Embryonic facial prominence (tissue), 1 donor: Measurements from ENCODE around the gene KLHL11.
A peak's percentile ranks its signal among the peaks of the same experiment; 100 is the strongest.
"Not testable (repeated sequence)": the region's sequence is repeated elsewhere in the genome, so short reads cannot be mapped to it uniquely, and the experiment has no call there.

ENCODE experiments used
- DNase-seq: peaks from one replicate; pipeline ENCODE4 v3.0.0-alpha.2; 2016; ENCODE audit errors: extremely low spot score

The KLHL11 gene

DNA sequence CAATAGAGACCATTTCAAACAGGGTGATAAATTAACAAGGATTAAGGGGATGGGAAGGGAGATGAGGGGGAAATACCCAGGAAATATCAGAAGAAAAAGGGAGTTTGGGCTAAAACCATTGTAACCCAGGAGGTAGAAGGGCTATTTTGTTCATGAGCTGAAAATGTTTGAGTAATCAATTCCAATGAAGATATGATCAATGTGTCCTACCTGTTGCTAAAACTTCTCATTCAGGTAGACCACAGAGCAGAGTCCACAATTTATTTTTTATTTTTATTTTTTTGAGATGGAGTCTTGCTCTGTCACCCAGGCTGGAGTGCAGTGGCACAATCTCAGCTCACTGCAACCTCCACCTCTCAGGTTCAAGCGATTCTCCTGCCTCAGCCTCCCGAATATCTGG is 25.8 kb downstream of the KLHL11 start:
- not testable (repeated sequence) for DNase-seq

DNA sequence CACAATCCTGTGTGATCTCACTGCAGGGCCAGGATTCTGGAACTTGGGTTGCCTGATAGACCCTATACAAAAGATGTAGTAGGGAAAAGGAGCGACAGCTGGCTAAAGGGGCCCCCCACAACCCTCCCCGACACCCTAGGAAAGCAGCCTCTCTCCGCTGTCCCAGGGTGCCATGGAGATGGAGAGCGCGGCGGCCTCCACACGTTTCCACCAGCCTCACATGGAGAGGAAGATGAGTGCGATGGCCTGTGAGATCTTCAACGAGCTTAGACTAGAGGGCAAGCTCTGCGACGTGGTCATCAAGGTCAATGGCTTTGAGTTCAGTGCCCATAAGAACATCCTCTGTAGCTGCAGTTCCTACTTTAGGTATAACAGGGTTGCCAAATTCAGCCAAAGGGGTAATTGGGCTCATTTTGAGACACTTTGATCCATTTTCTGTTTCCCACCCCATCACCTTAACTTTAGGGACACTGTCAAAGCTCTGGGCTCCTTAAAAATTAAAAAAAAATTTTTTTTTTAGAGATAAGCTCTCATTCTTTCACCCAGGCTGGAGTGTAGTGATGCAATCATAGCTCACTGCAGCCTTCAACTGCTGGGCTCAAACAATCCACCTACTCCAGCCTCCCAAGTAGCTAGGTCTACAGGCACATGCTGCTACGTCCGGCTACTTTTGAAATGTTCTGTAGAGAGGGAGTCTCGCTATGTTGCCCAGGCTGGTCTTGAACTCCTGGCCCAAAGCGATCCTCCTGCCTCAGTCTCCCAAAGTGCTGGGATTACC is 27.3 kb downstream of the KLHL11 start, which contains the start of gene KLHL10:
TSS of gene KLHL10 (plus strand) at position 65 of the 778 bp plus-strand sequence. CDS start at position 173, 108 bp downstream.
- DNase-seq: no peak

DNA sequence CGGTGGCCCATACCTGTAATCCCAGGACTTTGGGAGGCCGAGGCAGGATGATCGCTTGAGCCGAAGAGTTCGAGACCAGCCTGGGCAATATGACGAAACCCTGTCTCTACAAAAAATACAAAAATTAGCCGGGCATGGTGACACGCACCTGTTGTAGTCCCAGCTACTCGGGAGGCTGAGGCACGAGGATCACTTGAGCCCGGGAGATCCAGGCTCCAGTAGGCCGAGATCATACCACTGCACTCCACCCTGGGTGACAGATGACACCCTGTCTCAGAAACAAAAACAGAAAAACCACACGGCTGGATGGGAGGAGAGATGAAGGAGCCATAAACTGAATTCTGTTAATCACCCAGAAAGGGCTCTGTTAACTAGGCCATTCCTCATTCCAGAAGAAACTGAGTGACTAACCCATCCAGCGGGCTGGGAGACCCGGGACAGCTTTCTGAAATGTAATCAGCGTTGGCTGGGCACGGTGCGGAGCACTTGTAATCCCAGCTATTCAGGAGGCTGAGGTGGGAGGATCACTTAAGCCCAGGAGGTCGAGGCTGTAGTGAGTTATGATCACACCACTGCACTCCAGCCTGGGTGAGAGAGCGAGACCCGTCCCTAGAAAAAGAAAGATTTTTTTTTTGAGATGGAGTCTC is 28.6 kb downstream of the KLHL11 start:
- no peak for DNase-seq

DNA sequence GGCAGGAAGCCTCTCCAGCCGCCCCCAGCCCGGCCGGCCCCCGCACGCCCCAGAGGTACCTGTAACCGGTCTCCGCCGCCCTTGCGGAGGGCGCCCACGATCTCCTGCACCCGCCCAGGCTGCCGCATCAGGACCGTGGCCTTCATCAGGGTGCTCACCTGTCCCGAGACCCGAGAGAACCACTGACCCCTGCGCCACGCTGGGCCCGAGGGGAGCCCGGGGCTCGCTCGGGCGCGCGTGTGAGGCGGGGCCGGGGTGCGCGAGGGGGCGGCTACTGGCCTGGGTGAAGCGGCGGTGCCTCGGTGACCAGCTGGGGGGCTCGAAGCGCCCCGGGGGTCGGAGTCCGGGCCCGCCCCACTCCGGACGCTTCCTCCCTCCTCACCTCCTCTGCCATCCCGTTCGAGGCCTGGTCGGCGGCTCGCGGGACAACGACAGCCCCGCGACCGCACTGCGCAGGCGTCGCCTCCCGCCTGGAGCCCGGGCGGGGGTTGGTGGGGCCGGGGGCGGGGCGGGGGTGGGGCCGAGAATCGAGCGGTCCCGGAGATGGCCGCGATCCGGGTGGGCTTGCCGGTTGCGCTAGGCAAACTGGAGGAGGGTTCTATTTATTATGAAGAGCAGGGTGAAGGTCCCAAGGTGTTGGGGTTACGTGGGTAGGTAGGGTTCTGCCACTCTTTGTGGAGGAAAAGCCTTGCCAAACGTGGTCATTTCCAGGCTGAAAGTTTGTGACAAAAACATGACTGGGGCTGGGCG is 29.2 kb downstream of the KLHL11 start, which contains the start of gene NT5C3B:
TSS of gene NT5C3B (minus strand) at position 433 of the 750 bp plus-strand sequence. CDS start at position 394, 39 bp downstream.
- no peak for DNase-seq

DNA sequence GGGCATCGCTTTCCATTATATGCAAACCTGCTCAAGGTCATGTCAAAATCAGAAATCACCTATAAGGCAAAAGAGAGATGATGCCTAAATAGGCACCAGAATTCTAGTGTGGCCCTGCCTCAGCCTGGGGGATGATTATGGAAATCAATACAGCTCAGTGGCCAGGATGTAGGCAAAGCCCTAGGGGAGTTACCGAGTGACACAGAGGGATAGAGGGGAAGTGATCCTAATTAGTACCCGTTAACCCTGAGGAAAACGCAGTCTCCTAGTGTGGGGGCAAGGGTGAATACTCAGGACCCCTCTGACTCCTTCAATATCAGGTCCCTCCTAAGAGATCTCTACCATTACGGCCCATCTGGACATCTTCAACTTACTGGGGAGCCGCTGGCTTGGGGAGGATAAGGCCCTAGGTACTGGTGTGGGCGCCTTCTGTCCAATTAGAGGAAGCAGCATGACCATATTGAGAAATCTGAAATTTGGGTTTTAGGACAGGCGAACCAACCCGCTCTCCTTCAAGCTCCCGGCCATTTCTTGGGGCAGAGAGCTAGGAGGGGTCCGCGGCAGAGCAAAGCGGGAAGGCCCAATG is 29.9 kb downstream of the KLHL11 start:
- no peak for DNase-seq

- not testable (repeated sequence) for DNase-seq
Measured at GRCh38 chr17:41829961-41830360, 35.3 kb downstream of the KLHL11 start.

DNA sequence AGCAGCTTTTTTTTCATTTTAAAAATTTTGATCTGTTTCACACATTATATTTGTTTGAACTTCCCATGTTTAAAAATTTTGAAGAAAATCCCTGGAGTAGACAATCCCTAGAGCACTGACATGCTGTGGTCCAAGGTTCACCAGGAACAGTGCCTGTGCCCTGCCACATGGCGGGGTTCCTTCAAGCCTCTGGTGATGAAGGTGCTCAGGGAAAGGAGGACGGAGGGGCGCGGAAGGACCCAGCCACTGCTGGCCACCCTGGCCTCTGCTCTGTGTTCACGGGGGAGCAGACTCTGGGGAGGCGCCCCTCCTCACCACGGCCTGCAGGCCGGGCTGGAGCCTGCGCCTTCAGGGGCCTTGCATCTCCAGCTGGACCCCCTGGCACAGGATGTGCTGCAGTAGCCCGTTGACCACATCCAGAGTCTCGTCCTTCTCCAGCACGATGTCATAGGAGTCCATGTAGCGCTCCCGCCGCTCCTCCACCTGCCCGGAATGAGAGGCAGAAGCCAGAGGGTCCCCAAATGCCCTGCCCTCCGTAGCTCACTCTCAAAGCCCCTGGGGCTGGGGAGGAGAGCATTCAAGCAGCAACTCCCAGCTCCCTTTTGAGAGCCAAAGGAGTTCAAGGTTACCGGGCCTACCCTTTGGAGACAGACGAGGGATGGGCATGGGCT is 39.9 kb downstream of the KLHL11 start:
- DNase-seq: no peak

GRCh38 chr17:41824086-41824485 is 41.1 kb downstream of the KLHL11 start:
- no peak for DNase-seq

DNA sequence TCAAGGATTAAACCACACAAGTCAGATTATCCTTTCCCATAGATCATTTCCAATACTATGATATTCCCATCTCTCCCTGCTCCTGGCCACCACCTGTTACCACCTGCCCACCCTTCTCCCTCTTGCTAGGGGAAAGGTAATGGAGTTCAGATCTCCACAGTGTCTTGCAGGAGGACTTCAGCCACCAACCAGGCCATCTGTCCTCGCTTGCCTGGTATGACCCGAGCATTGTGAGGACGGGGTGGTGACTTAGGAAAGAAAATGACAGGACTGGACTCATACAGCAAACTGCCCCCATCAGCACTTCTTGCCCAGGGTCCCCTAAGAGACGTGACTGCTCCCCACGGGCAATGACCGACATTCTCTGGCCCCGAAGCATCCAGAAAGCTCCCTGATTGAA is 41.6 kb downstream of the KLHL11 start:
- no peak for DNase-seq

DNA sequence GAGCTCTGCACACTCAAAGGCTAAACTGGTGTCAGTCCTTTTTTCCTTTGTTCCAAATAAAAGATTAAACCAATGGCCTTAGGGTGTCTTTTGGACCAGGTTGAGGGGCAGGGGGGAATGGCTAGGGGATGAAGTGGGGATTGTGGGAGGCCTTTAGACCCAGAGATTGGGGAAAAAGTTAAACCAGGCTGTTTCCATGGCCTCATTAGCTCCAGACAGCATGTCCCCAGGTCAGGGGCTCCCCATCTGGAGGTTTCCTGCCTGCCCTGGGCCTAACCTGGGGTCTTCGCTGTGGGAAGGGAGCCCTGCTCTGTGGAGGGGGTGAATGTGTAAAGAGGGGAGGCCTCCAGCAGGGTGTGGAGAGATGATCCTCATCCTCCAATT is 42.1 kb downstream of the KLHL11 start:
- DNase-seq: no peak

- no peak for DNase-seq
Measured at GRCh38 chr17:41822216-41823140, 42.7 kb downstream of the KLHL11 start.

DNA sequence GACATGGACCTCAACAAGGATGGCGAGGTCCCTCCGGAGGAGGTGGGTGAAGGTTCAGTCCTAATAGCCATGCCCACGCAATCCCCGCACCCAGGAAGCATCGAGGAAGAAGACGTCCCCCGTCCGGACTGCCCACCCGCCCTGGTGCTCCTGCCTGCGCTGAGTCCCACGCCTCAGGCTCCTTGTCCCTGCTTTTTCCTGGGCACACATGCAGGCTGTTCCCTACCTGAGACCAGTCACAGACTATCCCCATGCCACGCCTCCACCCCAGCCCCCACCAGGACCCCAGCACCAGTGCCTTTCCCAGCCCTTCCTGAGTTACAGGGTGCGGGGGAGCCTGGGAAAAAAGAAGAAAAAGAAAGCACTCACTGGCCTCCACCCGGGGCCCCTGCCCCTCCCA is 43.4 kb downstream of the KLHL11 start:
- DNase-seq: no peak

GRCh38 chr17:41818024-41818423 is 47.2 kb downstream of the KLHL11 start:
- DNase-seq: no peak

GRCh38 chr17:41816637-41817320 is 48.4 kb downstream of the KLHL11 start:
- DNase-seq: no peak

DNA sequence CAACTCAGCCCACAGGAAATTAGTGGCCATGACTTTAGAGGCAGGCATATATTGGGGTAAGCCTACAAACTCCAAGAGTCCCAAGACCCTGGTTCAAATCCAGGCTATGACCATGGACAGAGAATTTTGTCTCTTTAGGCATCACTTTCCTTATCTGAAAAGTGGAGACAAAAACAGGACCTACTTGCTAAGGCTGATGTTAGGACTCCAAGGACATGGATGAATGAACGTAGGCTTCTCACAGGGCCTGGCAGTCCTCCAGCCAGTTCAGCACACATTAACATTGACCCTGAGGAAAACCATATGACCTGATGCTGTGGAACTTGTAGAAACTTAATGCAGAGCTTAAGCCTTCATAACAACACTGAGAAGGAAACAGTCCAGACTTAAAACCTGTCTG is 51.0 kb downstream of the KLHL11 start:
- DNase-seq: no peak

GRCh38 chr17:41813699-41814124 is 51.5 kb downstream of the KLHL11 start:
- DNase-seq: no peak

DNA sequence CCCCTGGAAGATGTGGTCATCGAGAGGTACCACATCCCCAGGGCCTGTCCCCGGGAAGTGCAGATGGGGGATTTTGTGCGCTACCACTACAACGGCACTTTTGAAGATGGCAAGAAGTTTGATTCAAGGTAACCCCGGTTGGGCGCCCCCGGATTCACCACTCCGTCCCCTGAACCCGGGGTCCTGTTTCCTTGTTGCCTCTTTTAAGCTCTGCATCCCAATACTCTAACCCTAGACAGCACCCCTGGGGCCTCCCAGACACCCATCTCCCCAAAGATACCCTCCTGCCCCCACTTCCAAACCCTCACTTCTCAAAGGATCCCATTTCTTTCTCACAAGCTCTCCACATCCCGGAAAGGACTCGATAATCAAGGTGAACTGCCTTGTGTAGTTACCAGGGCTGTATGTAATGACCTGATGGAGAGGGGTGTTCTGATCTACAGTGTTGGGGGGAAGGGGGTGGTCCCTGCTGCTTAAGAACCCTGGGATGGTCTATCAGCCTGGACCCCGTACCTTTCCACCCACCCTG is 52.0 kb downstream of the KLHL11 start:
- DNase-seq: no peak

DNA sequence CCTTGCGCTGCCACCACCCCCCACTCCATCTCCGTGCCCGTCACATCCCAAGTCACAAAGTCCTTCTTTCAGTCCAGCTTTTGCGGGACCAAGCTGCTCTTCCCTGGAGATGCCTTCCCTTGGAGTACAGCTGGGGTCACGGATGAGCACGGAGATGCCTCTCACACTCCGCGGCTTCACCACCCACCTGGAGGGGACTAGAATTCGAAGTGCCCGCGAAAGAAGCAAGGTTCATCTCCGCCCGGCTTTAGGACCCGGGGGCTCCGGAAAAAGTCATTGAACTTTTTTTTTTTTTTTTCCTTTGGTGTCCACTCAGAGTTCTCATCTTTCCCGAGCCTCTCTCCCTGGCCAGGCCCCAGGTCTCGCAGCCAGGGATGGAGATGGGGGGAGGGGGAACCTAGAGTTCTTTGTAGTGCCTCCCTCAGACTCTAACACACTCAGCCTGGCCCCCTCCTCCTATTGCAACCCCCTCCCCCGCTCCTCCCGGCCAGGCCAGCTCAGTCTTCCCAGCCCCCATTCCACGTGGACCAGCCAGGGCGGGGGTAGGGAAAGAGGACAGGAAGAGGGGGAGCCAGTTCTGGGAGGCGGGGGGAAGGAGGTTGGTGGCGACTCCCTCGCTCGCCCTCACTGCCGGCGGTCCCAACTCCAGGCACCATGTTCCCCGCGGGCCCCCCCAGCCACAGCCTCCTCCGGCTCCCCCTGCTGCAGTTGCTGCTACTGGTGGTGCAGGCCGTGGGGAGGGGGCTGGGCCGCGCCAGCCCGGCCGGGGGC is 52.7 kb downstream of the KLHL11 start, which contains the start of gene FKBP10:
TSS of gene FKBP10 (plus strand) at position 624 of the 771 bp plus-strand sequence. CDS start at position 655, 31 bp downstream.
- peak; percentile 83 for DNase-seq
